PC-3 (cell line): ENCODE results near the gene PRICKLE4. TPM values are rescaled to one million over a fixed set of nuclear protein-coding genes. Genes with fewer than 3 reads are reported as not detected.

ENCODE experiments used
- ATAC-seq: fragments of 200-7000 bp; cut with Tn5 transposase; 2 replicates; pipeline ENCODE4 v1.9.1; 2020; ENCODE audit warnings: mild to moderate bottlenecking, moderate library complexity
- BruUV-seq: library from RNA; stranded (reverse); fragments of 400-500 nt; replicated peaks from 2 replicates; lab custom pipeline; 2021; lab: Mats Ljungman, UMichigan
- CTCF ChIA-PET: fragments of 300-600 bp; sonication (Branson Sonifier 250); formaldehyde crosslinking; loops from one replicate; lab custom pipeline; 2022; ENCODE audit warnings: antibody characterized with exemption; lab: Charles Lee
- POLR2A ChIA-PET: fragments of 300-600 bp; sonication (Branson Sonifier 250); formaldehyde crosslinking; loops from one replicate; lab custom pipeline; 2022; ENCODE audit warnings: antibody characterized with exemption; ENCODE audit not compliant: unreplicated experiment; lab: Charles Lee
- DNase-seq: peaks from one replicate; pipeline ENCODE4 v3.0.0-alpha.2; 2015
- H2AFZ ChIP-seq: fragments of 300-600 bp; sonication (generic); 2 replicates; pipeline ENCODE4 v1.6.0; 2016; ENCODE audit warnings: antibody characterized with exemption, low read length
- H3F3A ChIP-seq: fragments of 300-600 bp; sonication (generic); one replicate; pipeline ENCODE4 v1.6.0; 2017; ENCODE audit warnings: antibody characterized with exemption, low read length, control low read depth, mild to moderate bottlenecking; ENCODE audit not compliant: unreplicated experiment
- H3K27ac ChIP-seq: fragments of 300-600 bp; sonication (generic); 2 replicates; pipeline ENCODE4 v1.5.1; 2016; ENCODE audit warnings: mild to moderate bottlenecking, low read length
- H3K27me3 ChIP-seq: fragments of 300-600 bp; sonication (generic); 2 replicates; pipeline ENCODE4 v1.6.1; 2016; ENCODE audit warnings: low read length, mixed read lengths
- H3K36me3 ChIP-seq: fragments of 300-600 bp; sonication (generic); 2 replicates; pipeline ENCODE4 v1.6.1; 2016; ENCODE audit warnings: low read depth, mixed run types, low read length, mixed read lengths
- H3K4me1 ChIP-seq: fragments of 300-600 bp; sonication (generic); 2 replicates; pipeline ENCODE4 v1.5.1; 2016; ENCODE audit warnings: low read length; ENCODE audit not compliant: insufficient read depth
- H3K4me2 ChIP-seq: fragments of 300-600 bp; sonication (generic); 2 replicates; pipeline ENCODE4 v1.6.0; 2016; ENCODE audit warnings: low read length
- H3K4me3 ChIP-seq: fragments of 300-600 bp; sonication (generic); 2 replicates; pipeline ENCODE4 v1.5.1; 2016; ENCODE audit warnings: mild to moderate bottlenecking, low read length, mixed read lengths
- H3K79me2 ChIP-seq: fragments of 300-600 bp; sonication (generic); 2 replicates; pipeline ENCODE4 v1.6.1; 2017; ENCODE audit warnings: low read length, mixed read lengths
- H3K9ac ChIP-seq: fragments of 300-600 bp; sonication (generic); 2 replicates; pipeline ENCODE4 v1.6.0; 2016; ENCODE audit warnings: mild to moderate bottlenecking, low read length
- H3K9me2 ChIP-seq: fragments of 300-600 bp; sonication (generic); replicated peaks from 2 replicates; pipeline ENCODE4 v1.6.1; 2016; ENCODE audit warnings: mixed run types, low read length, mixed read lengths
- H3K9me3 ChIP-seq: fragments of 300-600 bp; sonication (generic); 2 replicates; pipeline ENCODE4 v1.6.1; 2016; ENCODE audit warnings: low read length, mixed read lengths
- H4K20me1 ChIP-seq: fragments of 300-600 bp; sonication (generic); 2 replicates; pipeline ENCODE4 v1.6.1; 2016; ENCODE audit warnings: low read length, mixed read lengths
- EZH2 ChIP-seq: fragments of 300-600 bp; sonication (generic); IDR thresholded peaks from one replicate; pipeline ENCODE4 v1.6.1; 2017; ENCODE audit warnings: antibody characterized with exemption, mild to moderate bottlenecking, low read length; ENCODE audit not compliant: unreplicated experiment
- EZH2phosphoT487 ChIP-seq: fragments of 300-600 bp; sonication (generic); IDR thresholded peaks from 2 replicates; pipeline ENCODE4 v1.6.1; 2018; ENCODE audit warnings: mild to moderate bottlenecking, antibody characterized with exemption, low read length, borderline replicate concordance
- intact Hi-C: fragments of 100-400 bp; cut with micrococcal nuclease; formaldehyde crosslinking; loops from 2 replicates; pipeline ENCODE4 v1.9.0; 2023
- total RNA-seq: library from RNA; depleted of rRNA; stranded (reverse); fragments of >200 nt; gene quantifications from 2 replicates; pipeline ENCODE4 v1.2.3, GENCODE V29; 2014
- TF ChIP-seq, protein P1 (sequence below): fragments of 300-600 bp; sonication (generic); conservative IDR thresholded peaks from 2 replicates; pipeline ENCODE4 v1.5.1; 2017; ENCODE audit warnings: antibody characterized with exemption, low read depth, mild to moderate bottlenecking, low read length

Gene PRICKLE4
- total RNA-seq, 1 experiment from 2014 or later = 0.26 TPM

GRCh38 chr6:41779788-41780550 lies 613 bp upstream of the PRICKLE4 start, which contains the start of gene FRS3:
FRS3 (minus strand) TSS chr6:41779900; CDS start chr6:41776987, 2,913 bp downstream.
- Histone ChIP-seq H2AFZ (peak within 1 kb of the TSS; percentile 99), H3K9me2 (no peaks in the 10 kb centered on the region), H3K4me3 (peak within 1 kb of the TSS; percentile 93), H3K9ac (peak within 1 kb of the TSS; percentile 67), H3K27me3 (no peaks in the 10 kb centered on the region), H3K79me2 (peaks cover 6% of the 10 kb centered on the region; the same call in 1 of the 2 replicates), H3K36me3 (no peaks in the 10 kb centered on the region; the same call in 1 of the 2 replicates), H3K4me1 (peaks cover 15% of the 10 kb centered on the region), H4K20me1 (no peaks in the 10 kb centered on the region), H3K4me2 (peak within 1 kb of the TSS; percentile 99), H3K27ac (no peak within 1 kb of the TSS), H3K9me3 (no peaks in the 10 kb centered on the region), H3F3A (no peaks in the 10 kb centered on the region)
- DNase-seq (peak; percentile 98), ATAC-seq (peak; percentile 82)
- TF ChIP-seq, protein P1, sequence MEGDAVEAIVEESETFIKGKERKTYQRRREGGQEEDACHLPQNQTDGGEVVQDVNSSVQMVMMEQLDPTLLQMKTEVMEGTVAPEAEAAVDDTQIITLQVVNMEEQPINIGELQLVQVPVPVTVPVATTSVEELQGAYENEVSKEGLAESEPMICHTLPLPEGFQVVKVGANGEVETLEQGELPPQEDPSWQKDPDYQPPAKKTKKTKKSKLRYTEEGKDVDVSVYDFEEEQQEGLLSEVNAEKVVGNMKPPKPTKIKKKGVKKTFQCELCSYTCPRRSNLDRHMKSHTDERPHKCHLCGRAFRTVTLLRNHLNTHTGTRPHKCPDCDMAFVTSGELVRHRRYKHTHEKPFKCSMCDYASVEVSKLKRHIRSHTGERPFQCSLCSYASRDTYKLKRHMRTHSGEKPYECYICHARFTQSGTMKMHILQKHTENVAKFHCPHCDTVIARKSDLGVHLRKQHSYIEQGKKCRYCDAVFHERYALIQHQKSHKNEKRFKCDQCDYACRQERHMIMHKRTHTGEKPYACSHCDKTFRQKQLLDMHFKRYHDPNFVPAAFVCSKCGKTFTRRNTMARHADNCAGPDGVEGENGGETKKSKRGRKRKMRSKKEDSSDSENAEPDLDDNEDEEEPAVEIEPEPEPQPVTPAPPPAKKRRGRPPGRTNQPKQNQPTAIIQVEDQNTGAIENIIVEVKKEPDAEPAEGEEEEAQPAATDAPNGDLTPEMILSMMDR = peak; percentile 88
- TF ChIP-seq EZH2phosphoT487 = no peak
- CTCF ChIA-PET = interaction anchor here (0.6 to 1.2 kb wide), 8 partner anchors 39 to 581 kb away, joined by 3 to 5 read pairs (median 3); partner anchors contain the start of genes BYSL and MED20
- POLR2A ChIA-PET = interaction anchor here (0.6 kb wide), 1 partner anchor 88 kb away, joined by 5 read pairs; no protein-coding TSS in a partner anchor
- intact Hi-C loops = loop anchor here (1.0 to 10.0 kb wide), 3 partner anchors 175 to 445 kb away; no protein-coding TSS in a partner anchor
- BruUV-seq = no TSS peak

GRCh38 chr6:41781366-41781730 lies 766 bp downstream of the PRICKLE4 start:
- peak overlapping the region; percentile 93 for H3K4me3 ChIP-seq
- H3K4me1 ChIP-seq = peaks cover 22% of the 10 kb centered on the region
- peaks cover 6% of the 10 kb centered on the region; the same call in 1 of the 2 replicates for H3K79me2 ChIP-seq
- H3K9me3 ChIP-seq = no peaks in the 10 kb centered on the region
- H3K27me3 ChIP-seq = no peaks in the 10 kb centered on the region
- ChIA-PET POLR2A (interaction anchor here (0.5 kb wide), 1 partner anchor 145 kb away, joined by 3 read pairs; no protein-coding TSS in a partner anchor), CTCF (no interaction called here)
- H3K9ac ChIP-seq = no peak overlapping the region
- DNase-seq (peak; percentile 33), ATAC-seq (peak; percentile 30)
- no peaks in the 10 kb centered on the region for H3K9me2 ChIP-seq
- no peaks in the 10 kb centered on the region for H3F3A ChIP-seq
- peak overlapping the region; percentile 99 for H3K4me2 ChIP-seq
- no peak overlapping the region for H3K27ac ChIP-seq
- no peaks in the 10 kb centered on the region for H4K20me1 ChIP-seq
- peak overlapping the region; percentile 99 for H2AFZ ChIP-seq
- BruUV-seq = TSS peak; percentile 36
- intact Hi-C loops = loop anchor here (10.0 kb wide), 1 partner anchor 443 kb away; no protein-coding TSS in a partner anchor
- TF ChIP-seq, protein P1 = no peak
- no peak for TF ChIP-seq EZH2
- no peak for TF ChIP-seq EZH2phosphoT487
- H3K36me3 ChIP-seq = no peaks in the 10 kb centered on the region
